Calu3 (cell line): ENCODE results near the gene ZNF407. TPM values are rescaled to one million over a fixed set of nuclear protein-coding genes. Genes with fewer than 3 reads are reported as not detected.

ENCODE experiments used
- BruUV-seq: library from RNA; stranded (reverse); fragments of 400-500 nt; replicated peaks from 2 replicates; lab custom pipeline; 2021; lab: Mats Ljungman, UMichigan
- CTCF ChIA-PET: fragments of 300-600 bp; sonication (Branson Sonifier 250); formaldehyde crosslinking; loops from one replicate; lab custom pipeline; 2022; ENCODE audit warnings: antibody characterized with exemption; lab: Charles Lee
- DNase-seq: peaks from one replicate; pipeline ENCODE4 v3.0.0; 2022
- H3K27ac Mint-ChIP-seq: one replicate; pipeline ENCODE4 v1.8.0; 2022; ENCODE audit warnings: mixed read lengths; ENCODE audit not compliant: unreplicated experiment
- H3K27me3 Mint-ChIP-seq: one replicate; pipeline ENCODE4 v1.8.0; 2022; ENCODE audit warnings: mixed read lengths; ENCODE audit not compliant: unreplicated experiment
- H3K36me3 Mint-ChIP-seq: one replicate; pipeline ENCODE4 v1.8.0; 2022; ENCODE audit warnings: mild to moderate bottlenecking, moderate library complexity, mixed read lengths; ENCODE audit not compliant: insufficient read depth, unreplicated experiment
- H3K4me1 Mint-ChIP-seq: one replicate; pipeline ENCODE4 v1.8.0; 2022; ENCODE audit warnings: mild to moderate bottlenecking, low read depth, mixed read lengths; ENCODE audit not compliant: unreplicated experiment
- H3K4me3 Mint-ChIP-seq: one replicate; pipeline ENCODE4 v1.8.0; 2022; ENCODE audit warnings: mild to moderate bottlenecking, low read depth, moderate library complexity, mixed read lengths; ENCODE audit not compliant: unreplicated experiment
- H3K9me3 Mint-ChIP-seq: one replicate; pipeline ENCODE4 v1.8.0; 2022; ENCODE audit warnings: low read depth, mixed read lengths; ENCODE audit not compliant: unreplicated experiment
- CTCF ChIP-seq: fragments of 200-600 bp; IDR thresholded peaks from one replicate; pipeline ENCODE4 v1.8.0; 2022; ENCODE audit warnings: antibody characterized with exemption; ENCODE audit not compliant: unreplicated experiment
- intact Hi-C: fragments of 100-400 bp; cut with micrococcal nuclease; formaldehyde crosslinking; loops from one replicate; pipeline ENCODE4 v1.10.0; 2022; ENCODE audit not compliant: unreplicated experiment
- total RNA-seq: library from RNA; stranded (reverse); gene quantifications from 2 replicates; pipeline ENCODE4 v1.2.3, GENCODE V29; 2022

Gene ZNF407
- total RNA-seq, 1 experiment from 2014 or later, result 17.4 TPM

DNA sequence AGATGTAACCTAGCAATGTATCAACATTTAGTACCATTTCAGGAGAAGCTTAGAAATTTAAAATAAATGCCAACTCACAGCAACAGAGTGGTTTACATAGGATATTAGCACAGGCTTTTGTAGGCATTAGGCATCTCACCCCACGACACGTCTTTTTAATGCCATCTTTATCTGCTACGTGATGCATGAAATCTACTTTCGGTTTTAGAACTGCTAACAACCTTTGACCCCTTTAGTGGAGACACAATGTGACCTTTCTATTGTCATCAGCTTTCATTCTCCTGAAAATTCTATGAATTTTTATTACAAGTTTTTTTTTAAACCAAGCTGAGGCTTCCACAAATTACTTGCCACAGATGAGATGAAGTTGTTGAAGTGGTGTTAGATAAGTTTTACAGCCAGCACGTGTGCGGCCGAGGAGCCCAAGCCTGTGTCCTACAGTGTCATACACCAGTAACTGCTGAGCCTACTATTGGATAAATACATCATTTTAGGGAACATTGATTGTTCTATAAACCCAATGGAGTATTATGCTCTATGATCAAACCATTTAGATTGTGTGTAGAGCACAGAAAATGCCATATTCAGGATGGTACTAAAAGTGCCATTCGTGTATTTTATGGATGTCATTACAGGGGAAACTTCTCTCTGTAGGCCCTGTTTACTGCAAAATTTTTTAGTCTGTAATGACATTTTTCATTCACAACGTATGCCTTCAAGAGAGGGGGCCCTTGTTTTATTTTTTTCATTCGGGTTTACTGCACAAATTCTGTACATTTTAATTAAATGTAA is 459.7 kb downstream of the ZNF407 start:
- CTCF ChIA-PET, result no interaction called here
- no TSS peak for BruUV-seq
- no peak overlapping the region for H3K27ac Mint-ChIP-seq
- H3K27me3 Mint-ChIP-seq, result no peaks in the 10 kb centered on the region
- no peak for DNase-seq
- no peaks in the 10 kb centered on the region for H3K4me1 Mint-ChIP-seq
- no peaks in the 10 kb centered on the region for H3K36me3 Mint-ChIP-seq
- H3K4me3 Mint-ChIP-seq, result no peak overlapping the region
- TF ChIP-seq CTCF, result no peak
- H3K9me3 Mint-ChIP-seq, result no peaks in the 10 kb centered on the region
- intact Hi-C loops, result no loop called here

DNA sequence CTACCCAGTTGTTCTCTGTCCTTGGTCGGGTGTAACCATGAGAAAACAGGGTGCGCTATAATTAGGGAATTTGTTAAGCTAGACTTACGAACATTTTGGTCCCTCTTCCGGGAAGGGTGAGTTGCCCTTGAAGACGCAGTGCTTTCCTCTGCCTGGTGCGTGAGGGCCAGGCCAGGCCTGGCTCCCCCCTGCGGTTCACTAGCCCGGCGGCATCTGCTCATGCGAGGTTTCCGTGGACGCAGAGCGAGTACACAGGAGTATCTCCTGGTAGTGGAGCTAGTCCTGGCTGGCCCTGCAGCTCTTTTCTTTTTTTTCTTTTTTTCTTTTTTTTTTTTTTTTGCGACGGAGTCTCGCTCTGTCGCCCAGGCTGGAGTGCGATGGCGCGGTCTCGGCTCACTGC is 462.5 kb downstream of the ZNF407 start:
- BruUV-seq, result no TSS peak
- Mint-ChIP-seq H3K4me1 (no peaks in the 10 kb centered on the region), H3K36me3 (no peaks in the 10 kb centered on the region), H3K27ac (no peak overlapping the region), H3K4me3 (no peak overlapping the region), H3K27me3 (no peaks in the 10 kb centered on the region), H3K9me3 (no peaks in the 10 kb centered on the region)
- intact Hi-C loops, result no loop called here
- TF ChIP-seq CTCF, result no peak
- DNase-seq, result no peak
- CTCF ChIA-PET, result interaction anchor here (0.6 kb wide), 2 partner anchors 19 to 45 kb away, joined by 4 read pairs; no protein-coding TSS in a partner anchor

DNA sequence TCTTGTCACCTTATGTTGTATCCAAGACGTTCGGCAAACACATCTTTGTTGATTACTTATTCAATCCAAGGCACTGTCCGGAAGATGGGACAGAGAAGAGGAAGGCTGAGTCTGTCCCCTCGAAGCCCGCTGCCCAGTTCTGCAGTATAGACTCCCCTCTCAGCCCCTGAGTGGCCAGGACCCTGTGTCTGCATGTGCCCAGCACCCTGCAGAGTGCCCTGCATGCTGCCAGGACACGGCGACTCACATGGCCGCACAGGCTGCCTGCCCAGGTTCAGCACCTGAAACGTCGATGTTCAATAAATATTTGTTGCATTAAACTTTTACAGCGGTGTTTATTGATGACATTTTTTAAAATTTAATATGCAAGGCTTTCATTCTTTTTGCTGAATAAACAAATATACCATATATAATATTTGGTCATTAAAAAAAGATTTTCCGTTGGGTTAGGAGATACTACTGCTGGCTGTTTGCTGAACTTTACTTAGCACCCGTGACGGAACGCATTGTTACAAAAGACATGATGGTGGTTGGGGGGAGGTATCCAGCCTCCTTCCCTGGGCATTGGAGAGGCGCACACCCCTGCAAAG is 464.7 kb downstream of the ZNF407 start:
- no peak overlapping the region for H3K4me3 Mint-ChIP-seq
- intact Hi-C loops, result no loop called here
- no peak for TF ChIP-seq CTCF
- H3K4me1 Mint-ChIP-seq, result no peaks in the 10 kb centered on the region
- H3K27me3 Mint-ChIP-seq, result no peaks in the 10 kb centered on the region
- no peak for DNase-seq
- no TSS peak for BruUV-seq
- CTCF ChIA-PET, result no interaction called here
- H3K27ac Mint-ChIP-seq, result no peak overlapping the region
- no peaks in the 10 kb centered on the region for H3K36me3 Mint-ChIP-seq
- no peaks in the 10 kb centered on the region for H3K9me3 Mint-ChIP-seq

DNA sequence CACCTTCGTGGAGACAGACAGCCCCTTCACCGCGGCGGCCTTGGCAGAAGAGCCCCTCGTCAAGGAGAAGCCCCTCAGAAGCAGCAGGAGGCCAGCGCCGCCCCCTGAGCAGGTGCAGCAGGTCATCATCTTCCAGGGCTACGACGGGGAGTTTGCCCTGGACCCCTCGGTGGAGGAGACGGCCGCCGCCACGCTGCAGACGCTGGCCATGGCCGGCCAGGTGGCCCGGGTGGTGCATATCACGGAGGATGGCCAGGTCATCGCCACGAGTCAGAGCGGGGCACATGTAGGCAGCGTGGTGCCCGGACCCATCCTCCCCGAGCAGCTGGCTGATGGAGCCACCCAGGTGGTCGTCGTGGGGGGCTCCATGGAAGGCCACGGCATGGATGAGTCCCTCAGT is 465.5 kb downstream of the ZNF407 start:
- BruUV-seq, result no TSS peak
- DNase-seq, result no peak
- Mint-ChIP-seq H3K27ac (no peak overlapping the region), H3K27me3 (no peaks in the 10 kb centered on the region), H3K4me1 (no peaks in the 10 kb centered on the region), H3K9me3 (no peaks in the 10 kb centered on the region), H3K36me3 (no peaks in the 10 kb centered on the region), H3K4me3 (no peak overlapping the region)
- TF ChIP-seq CTCF, result no peak
- intact Hi-C loops, result no loop called here
- CTCF ChIA-PET, result no interaction called here
